Type B pancreatic cell (in vitro differentiated cells): ENCODE results near the gene GPR108. TPM values are rescaled to one million over a fixed set of nuclear protein-coding genes. Genes with fewer than 3 reads are reported as not detected.

Source experiments
- DNase-seq: peaks from one replicate; pipeline ENCODE4 v3.0.0; 2021; ENCODE audit warnings: mixed read lengths; ENCODE audit not compliant: unreplicated experiment; ENCODE audit errors: extremely low spot score
- H3K27ac Mint-ChIP-seq: 2 replicates; pipeline ENCODE4 v1.8.0; 2021; ENCODE audit warnings: mild to moderate bottlenecking, mixed read lengths
- H3K27me3 Mint-ChIP-seq: 2 replicates; pipeline ENCODE4 v1.8.0; 2021; ENCODE audit warnings: mixed read lengths
- H3K36me3 Mint-ChIP-seq: 2 replicates; pipeline ENCODE4 v1.8.0; 2021; ENCODE audit warnings: mixed read lengths
- H3K4me1 Mint-ChIP-seq: one replicate; pipeline ENCODE4 v1.8.0; 2021; ENCODE audit warnings: mixed read lengths; ENCODE audit not compliant: unreplicated experiment
- H3K4me3 Mint-ChIP-seq: 2 replicates; pipeline ENCODE4 v1.8.0; 2021; ENCODE audit warnings: mild to moderate bottlenecking, mixed read lengths
- H3K9me3 Mint-ChIP-seq: 2 replicates; pipeline ENCODE4 v1.8.0; 2021; ENCODE audit warnings: mixed read lengths
- CTCF ChIP-seq: fragments of 200-600 bp; sonication (generic); conservative IDR thresholded peaks from 2 replicates; pipeline ENCODE4 v1.5.0; 2021; ENCODE audit warnings: antibody characterized with exemption, mild to moderate bottlenecking
- total RNA-seq: library from RNA; stranded (reverse); gene quantifications from 2 replicates; pipeline ENCODE4 v1.2.1, GENCODE V29; 2021; ENCODE audit warnings: low replicate concordance

GPR108 gene
- total RNA-seq, 1 donor from 2014 or later, result 55.4 TPM

GRCh38 chr19:6745965-6746364, 8.6 kb upstream of the GPR108 start:
- H3K27me3 Mint-ChIP-seq, result no peaks in the 10 kb centered on the region
- H3K4me3 Mint-ChIP-seq, result no peak overlapping the region
- H3K9me3 Mint-ChIP-seq, result no peaks in the 10 kb centered on the region
- peaks cover 28% of the 10 kb centered on the region for H3K4me1 Mint-ChIP-seq
- TF ChIP-seq CTCF, result no peak
- no peak overlapping the region for H3K27ac Mint-ChIP-seq
- DNase-seq, result no peak
- peaks cover 29% of the 10 kb centered on the region for H3K36me3 Mint-ChIP-seq

- Mint-ChIP-seq H3K36me3 (peaks cover 26% of the 10 kb centered on the region), H3K4me3 (peak overlapping the region; percentile 80), H3K9me3 (no peaks in the 10 kb centered on the region), H3K27me3 (no peaks in the 10 kb centered on the region), H3K4me1 (peaks cover 31% of the 10 kb centered on the region), H3K27ac (peak overlapping the region; percentile 71)
- no peak for TF ChIP-seq CTCF
- no peak for DNase-seq
These were observed 7.3 kb upstream of the GPR108 start for GRCh38 chr19:6744381-6745301.

- Mint-ChIP-seq H3K4me3 (peak overlapping the region; percentile 80), H3K36me3 (peaks cover 20% of the 10 kb centered on the region)
These were observed 6.5 kb upstream of the GPR108 start for GRCh38 chr19:6743714-6744380.

GRCh38 chr19:6743066-6743465, 5.7 kb upstream of the GPR108 start:
- peaks cover 37% of the 10 kb centered on the region for H3K4me1 Mint-ChIP-seq
- no peaks in the 10 kb centered on the region for H3K9me3 Mint-ChIP-seq
- no peaks in the 10 kb centered on the region for H3K27me3 Mint-ChIP-seq
- no peak overlapping the region for H3K27ac Mint-ChIP-seq
- H3K4me3 Mint-ChIP-seq, result peak overlapping the region; percentile 41
- H3K36me3 Mint-ChIP-seq, result peaks cover 18% of the 10 kb centered on the region
- TF ChIP-seq CTCF, result no peak
- DNase-seq, result no peak

More at GRCh38 chr19:6743714-6744380, 6.5 kb upstream of the GPR108 start:
- no peak for DNase-seq
- Mint-ChIP-seq H3K27me3 (no peaks in the 10 kb centered on the region), H3K4me1 (peaks cover 31% of the 10 kb centered on the region), H3K27ac (peak overlapping the region; percentile 71), H3K9me3 (no peaks in the 10 kb centered on the region)
- no peak for TF ChIP-seq CTCF

- no peaks in the 10 kb centered on the region for H3K27me3 Mint-ChIP-seq
- H3K4me3 Mint-ChIP-seq, result peak overlapping the region; percentile 90
- TF ChIP-seq CTCF, result no peak
- DNase-seq, result no peak
- peaks cover 49% of the 10 kb centered on the region for H3K4me1 Mint-ChIP-seq
- H3K9me3 Mint-ChIP-seq, result no peaks in the 10 kb centered on the region
- peak overlapping the region; percentile 65 for H3K27ac Mint-ChIP-seq
- peaks cover 15% of the 10 kb centered on the region for H3K36me3 Mint-ChIP-seq
These were observed 3.4 kb upstream of the GPR108 start for GRCh38 chr19:6740589-6741343.
